ENCODE measurements around the gene RIPOR3. TPM values are rescaled to one million over a fixed set of nuclear protein-coding genes. Genes with fewer than 3 reads are reported as not detected.

RIPOR3 gene
- total RNA-seq, 1 donor from 2014 or later, result 5.1 TPM

- no peaks in the 10 kb centered on the region for H3K27me3 Mint-ChIP-seq
- no peak overlapping the region for H3K4me3 Mint-ChIP-seq
- H3K9me3 Mint-ChIP-seq, result no peaks in the 10 kb centered on the region
- no peaks in the 10 kb centered on the region for H3K36me3 Mint-ChIP-seq
- peaks cover 17% of the 10 kb centered on the region for H3K4me1 Mint-ChIP-seq (ENCODE audit: unreplicated experiment)
- TF ChIP-seq CTCF (conservative IDR thresholded peaks at IDR 0.05), result no peak
- DNase-seq (ENCODE audit: extremely low spot score, unreplicated experiment), result no peak
- H3K27ac Mint-ChIP-seq, result no peak overlapping the region
Observed at GRCh38 chr20:50720582-50720981, 29.2 kb upstream of the RIPOR3 start.

- no peaks in the 10 kb centered on the region for H3K9me3 Mint-ChIP-seq
- peaks cover 17% of the 10 kb centered on the region for H3K4me1 Mint-ChIP-seq (ENCODE audit: unreplicated experiment)
- no peak overlapping the region for H3K27ac Mint-ChIP-seq
- no peak for TF ChIP-seq CTCF (conservative IDR thresholded peaks at IDR 0.05)
- no peak overlapping the region for H3K4me3 Mint-ChIP-seq
- no peaks in the 10 kb centered on the region for H3K27me3 Mint-ChIP-seq
- DNase-seq (ENCODE audit: extremely low spot score, unreplicated experiment), result no peak
- H3K36me3 Mint-ChIP-seq, result no peaks in the 10 kb centered on the region
Observed at GRCh38 chr20:50720026-50720425, 28.7 kb upstream of the RIPOR3 start.

GRCh38 chr20:50719328-50719727, 28.0 kb upstream of the RIPOR3 start:
- Mint-ChIP-seq H3K27ac (no peak overlapping the region), H3K4me3 (no peak overlapping the region), H3K9me3 (no peaks in the 10 kb centered on the region), H3K36me3 (no peaks in the 10 kb centered on the region), H3K27me3 (no peaks in the 10 kb centered on the region), H3K4me1 (ENCODE audit: unreplicated experiment) (peaks cover 17% of the 10 kb centered on the region)
- DNase-seq (ENCODE audit: extremely low spot score, unreplicated experiment), result no peak
- no peak for TF ChIP-seq CTCF (conservative IDR thresholded peaks at IDR 0.05)

- DNase-seq (ENCODE audit: extremely low spot score, unreplicated experiment), result no peak
- no peaks in the 10 kb centered on the region for H3K36me3 Mint-ChIP-seq
- H3K4me1 Mint-ChIP-seq (ENCODE audit: unreplicated experiment), result peaks cover 22% of the 10 kb centered on the region
- H3K27ac Mint-ChIP-seq, result peak overlapping the region; percentile 1
- H3K27me3 Mint-ChIP-seq, result peaks cover 3% of the 10 kb centered on the region
- TF ChIP-seq CTCF (conservative IDR thresholded peaks at IDR 0.05), result no peak
- no peak overlapping the region for H3K4me3 Mint-ChIP-seq
- no peaks in the 10 kb centered on the region for H3K9me3 Mint-ChIP-seq
Observed at GRCh38 chr20:50717974-50718761, 26.8 kb upstream of the RIPOR3 start.

DNA sequence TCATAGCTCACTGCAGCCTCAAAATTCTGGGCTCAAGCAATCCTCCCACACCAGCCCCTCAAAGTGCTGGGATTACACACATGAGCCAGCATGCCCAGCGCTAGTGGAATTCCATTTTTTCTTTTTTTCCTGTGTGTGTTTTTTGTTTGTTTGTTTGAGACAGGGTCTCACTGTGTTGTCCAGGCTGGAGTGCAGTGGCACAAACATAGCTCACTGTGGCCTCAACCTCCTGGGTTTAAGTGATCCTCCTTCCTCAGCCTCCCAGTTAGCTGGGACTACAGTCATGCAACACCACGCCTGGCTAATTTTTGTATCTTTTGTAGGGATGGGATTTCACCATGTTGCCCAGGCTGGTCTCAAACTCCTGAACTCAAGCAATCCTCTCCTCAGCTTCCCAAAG, 26.0 kb upstream of the RIPOR3 start:
- DNase-seq (ENCODE audit: extremely low spot score, unreplicated experiment), result no peak
- no peaks in the 10 kb centered on the region for H3K9me3 Mint-ChIP-seq
- no peak overlapping the region for H3K4me3 Mint-ChIP-seq
- no peak for TF ChIP-seq CTCF (conservative IDR thresholded peaks at IDR 0.05)
- H3K4me1 Mint-ChIP-seq (ENCODE audit: unreplicated experiment), result peaks cover 21% of the 10 kb centered on the region
- H3K36me3 Mint-ChIP-seq, result no peaks in the 10 kb centered on the region
- H3K27ac Mint-ChIP-seq, result no peak overlapping the region
- H3K27me3 Mint-ChIP-seq, result peaks cover 3% of the 10 kb centered on the region

All from type B pancreatic cell (in vitro differentiated cells).